ENCODE measurements around the gene IFITM1.

- TF ChIP-seq CTCF (conservative IDR thresholded peaks at IDR 0.05 in 1 of 2, IDR thresholded peaks at IDR 0.05 in 1 of 2; ENCODE audit: extremely low read depth in 1 of 2, insufficient read depth in 1 of 2, low read depth in 1 of 2, low read length in 2 of 2) (no peak), EZH2 (IDR thresholded peaks at IDR 0.05; ENCODE audit: borderline replicate concordance, low read length) (no peak)
Measured at GRCh38 chr11:272195-272930, 41.5 kb upstream of the IFITM1 start.
